LNCAP (cell line): ENCODE results near the gene WDR87.

Experiments used
- CTCF ChIP-seq: fragments of 450-650 bp; IDR thresholded peaks from 2 replicates; pipeline ENCODE4 v1.5.1; 2017; ENCODE audit warnings: mild to moderate bottlenecking

The WDR87 gene

GRCh38 chr19:37936166-37936565 is 29.8 kb upstream of the WDR87 start:
- no peak for TF ChIP-seq CTCF

- no peak for TF ChIP-seq CTCF
Measured at GRCh38 chr19:37935341-37935740, 28.9 kb upstream of the WDR87 start.

GRCh38 chr19:37933937-37934358 is 27.6 kb upstream of the WDR87 start:
- TF ChIP-seq CTCF: no peak

GRCh38 chr19:37932985-37933936 is 26.9 kb upstream of the WDR87 start:
- no peak for TF ChIP-seq CTCF

GRCh38 chr19:37931881-37932655 is 25.7 kb upstream of the WDR87 start:
- no peak; the same call in 1 of the 2 replicates for TF ChIP-seq CTCF

- no peak for TF ChIP-seq CTCF
Measured at GRCh38 chr19:37930416-37930815, 24.0 kb upstream of the WDR87 start.

GRCh38 chr19:37929355-37929923 is 23.0 kb upstream of the WDR87 start:
- no peak for TF ChIP-seq CTCF
